Stimulated activated CD8-positive, alpha-beta memory T cell treated with anti-CD3 and anti-CD28 coated beads, Interleukin-15, amount 100 ng/mL, for 48 hours (primary cell): ENCODE measurements around the gene GAGE1.
"Not testable (repeated sequence)": the region's sequence is repeated elsewhere in the genome, so short reads cannot be mapped to it uniquely, and the experiment has no call there.

Experiments used
- DNase-seq, 2 donors: peaks; one replicate each; pipeline ENCODE4 v3.0.0-alpha.2; 2020; ENCODE audit warnings: low read depth in 2 of 2

The GAGE1 gene

DNA sequence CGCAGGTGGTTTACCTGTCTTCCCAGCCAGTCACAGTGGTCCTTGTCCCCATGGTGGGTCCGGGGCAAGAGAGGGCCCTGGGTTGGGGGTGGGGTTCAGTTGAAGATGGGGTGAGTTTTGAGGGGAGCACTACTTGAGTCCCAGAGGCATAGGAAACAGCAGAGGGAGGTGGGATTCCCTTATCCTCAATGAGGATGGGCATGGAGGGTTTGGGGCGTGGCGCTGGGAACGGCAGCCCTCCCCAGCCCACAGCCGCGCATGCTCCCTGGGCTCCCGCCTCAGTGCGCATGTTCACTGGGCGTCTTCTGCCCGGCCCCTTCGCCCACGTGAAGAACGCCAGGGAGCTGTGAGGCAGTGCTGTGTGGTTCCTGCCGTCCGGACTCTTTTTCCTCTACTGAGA, at the start of gene GAGE1:
TSS of gene GAGE1 (plus strand) at position 301 of the 400 bp plus-strand sequence. CDS start 1,155 bp downstream, outside the sequence.
- DNase-seq, result not testable (repeated sequence)

DNA sequence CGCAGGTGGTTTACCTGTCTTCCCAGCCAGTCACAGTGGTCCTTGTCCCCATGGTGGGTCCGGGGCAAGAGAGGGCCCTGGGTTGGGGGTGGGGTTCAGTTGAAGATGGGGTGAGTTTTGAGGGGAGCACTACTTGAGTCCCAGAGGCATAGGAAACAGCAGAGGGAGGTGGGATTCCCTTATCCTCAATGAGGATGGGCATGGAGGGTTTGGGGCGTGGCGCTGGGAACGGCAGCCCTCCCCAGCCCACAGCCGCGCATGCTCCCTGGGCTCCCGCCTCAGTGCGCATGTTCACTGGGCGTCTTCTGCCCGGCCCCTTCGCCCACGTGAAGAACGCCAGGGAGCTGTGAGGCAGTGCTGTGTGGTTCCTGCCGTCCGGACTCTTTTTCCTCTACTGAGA, 47.8 kb upstream of the GAGE1 start, which contains the start of gene GAGE12E:
TSS of gene GAGE12E (plus strand) at position 301 of the 400 bp plus-strand sequence. CDS start 1,155 bp downstream, outside the sequence.
- not testable (repeated sequence) for DNase-seq

DNA sequence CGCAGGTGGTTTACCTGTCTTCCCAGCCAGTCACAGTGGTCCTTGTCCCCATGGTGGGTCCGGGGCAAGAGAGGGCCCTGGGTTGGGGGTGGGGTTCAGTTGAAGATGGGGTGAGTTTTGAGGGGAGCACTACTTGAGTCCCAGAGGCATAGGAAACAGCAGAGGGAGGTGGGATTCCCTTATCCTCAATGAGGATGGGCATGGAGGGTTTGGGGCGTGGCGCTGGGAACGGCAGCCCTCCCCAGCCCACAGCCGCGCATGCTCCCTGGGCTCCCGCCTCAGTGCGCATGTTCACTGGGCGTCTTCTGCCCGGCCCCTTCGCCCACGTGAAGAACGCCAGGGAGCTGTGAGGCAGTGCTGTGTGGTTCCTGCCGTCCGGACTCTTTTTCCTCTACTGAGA, 38.3 kb upstream of the GAGE1 start, which contains the start of gene GAGE12F:
TSS of gene GAGE12F (plus strand) at position 301 of the 400 bp plus-strand sequence. CDS start 1,155 bp downstream, outside the sequence.
- DNase-seq, result not testable (repeated sequence)

- not testable (repeated sequence) for DNase-seq
Observed at GRCh38 chrX:49568728-49569127, 30.1 kb upstream of the GAGE1 start.

DNA sequence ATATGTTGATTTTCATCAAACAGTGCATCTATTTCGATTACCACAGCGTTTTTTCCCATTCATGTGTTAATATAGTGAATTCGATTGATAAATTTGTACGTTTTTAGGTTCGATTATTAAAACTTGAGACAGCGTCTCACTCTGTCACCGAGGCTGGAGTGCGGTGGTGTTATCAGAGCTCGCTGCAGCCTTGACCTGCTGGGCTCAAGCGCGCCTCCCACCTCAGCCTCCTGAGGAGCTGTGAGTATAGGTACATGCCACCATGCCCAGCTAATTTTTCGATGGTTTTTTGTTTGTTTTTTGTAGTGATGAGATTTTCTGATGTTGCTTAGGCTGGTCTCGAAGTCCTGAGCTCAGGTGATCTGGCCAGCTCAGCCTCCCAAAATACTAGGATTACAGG, 29.7 kb upstream of the GAGE1 start:
- DNase-seq, result not testable (repeated sequence)

DNA sequence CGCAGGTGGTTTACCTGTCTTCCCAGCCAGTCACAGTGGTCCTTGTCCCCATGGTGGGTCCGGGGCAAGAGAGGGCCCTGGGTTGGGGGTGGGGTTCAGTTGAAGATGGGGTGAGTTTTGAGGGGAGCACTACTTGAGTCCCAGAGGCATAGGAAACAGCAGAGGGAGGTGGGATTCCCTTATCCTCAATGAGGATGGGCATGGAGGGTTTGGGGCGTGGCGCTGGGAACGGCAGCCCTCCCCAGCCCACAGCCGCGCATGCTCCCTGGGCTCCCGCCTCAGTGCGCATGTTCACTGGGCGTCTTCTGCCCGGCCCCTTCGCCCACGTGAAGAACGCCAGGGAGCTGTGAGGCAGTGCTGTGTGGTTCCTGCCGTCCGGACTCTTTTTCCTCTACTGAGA, 28.7 kb upstream of the GAGE1 start, which contains the start of gene GAGE12G:
TSS of gene GAGE12G (plus strand) at position 301 of the 400 bp plus-strand sequence. CDS start 1,155 bp downstream, outside the sequence.
- DNase-seq, result not testable (repeated sequence)

GRCh38 chrX:49579649-49580048, 19.2 kb upstream of the GAGE1 start, which contains the start of gene GAGE12H:
Gene GAGE12H (plus strand): TSS chrX:49579949. CDS start chrX:49581104, 1,155 bp downstream.
- DNase-seq, result not testable (repeated sequence)

DNA sequence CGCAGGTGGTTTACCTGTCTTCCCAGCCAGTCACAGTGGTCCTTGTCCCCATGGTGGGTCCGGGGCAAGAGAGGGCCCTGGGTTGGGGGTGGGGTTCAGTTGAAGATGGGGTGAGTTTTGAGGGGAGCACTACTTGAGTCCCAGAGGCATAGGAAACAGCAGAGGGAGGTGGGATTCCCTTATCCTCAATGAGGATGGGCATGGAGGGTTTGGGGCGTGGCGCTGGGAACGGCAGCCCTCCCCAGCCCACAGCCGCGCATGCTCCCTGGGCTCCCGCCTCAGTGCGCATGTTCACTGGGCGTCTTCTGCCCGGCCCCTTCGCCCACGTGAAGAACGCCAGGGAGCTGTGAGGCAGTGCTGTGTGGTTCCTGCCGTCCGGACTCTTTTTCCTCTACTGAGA, 9.6 kb upstream of the GAGE1 start, which contains the start of gene GAGE2A:
TSS of gene GAGE2A (plus strand) at position 301 of the 400 bp plus-strand sequence. CDS start 1,155 bp downstream, outside the sequence.
- DNase-seq, result not testable (repeated sequence)

DNA sequence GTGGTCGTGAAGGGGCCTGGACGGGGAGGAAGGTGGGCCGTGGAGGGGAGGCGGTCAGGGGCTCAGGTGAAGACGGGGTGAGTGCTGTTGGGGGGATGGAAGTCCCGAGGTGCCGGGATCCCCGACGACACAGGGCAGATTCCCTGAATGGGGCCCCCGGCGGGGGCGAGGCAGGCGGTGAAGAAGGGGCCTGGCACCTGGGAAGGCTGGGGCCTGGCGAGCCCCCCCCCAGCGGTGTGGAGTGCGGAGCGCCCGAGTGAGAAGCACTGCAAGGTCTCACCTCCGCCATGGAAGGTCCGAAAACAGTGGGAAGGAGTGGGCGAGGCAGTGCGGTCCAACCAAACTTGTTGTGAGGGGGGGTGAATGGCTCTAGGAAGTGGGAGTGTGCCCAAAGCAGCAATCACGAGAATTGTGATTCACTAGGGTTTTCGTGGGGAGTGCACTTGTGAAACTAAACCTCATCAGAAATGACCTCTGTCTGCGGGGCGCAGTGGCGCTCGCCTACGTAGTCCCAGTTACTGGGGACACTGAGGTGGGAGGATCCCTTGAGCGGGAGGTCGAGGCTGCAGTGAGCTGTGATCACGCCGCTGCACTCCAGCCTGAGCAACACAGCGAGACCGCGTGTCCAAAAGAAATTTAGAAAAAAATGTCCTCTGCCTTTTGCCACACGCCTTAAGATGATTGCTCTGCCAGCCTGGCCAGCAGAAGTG, 8.9 kb upstream of the GAGE1 start:
- DNase-seq, result peak in 1 of 2 donors; percentile 2

DNA sequence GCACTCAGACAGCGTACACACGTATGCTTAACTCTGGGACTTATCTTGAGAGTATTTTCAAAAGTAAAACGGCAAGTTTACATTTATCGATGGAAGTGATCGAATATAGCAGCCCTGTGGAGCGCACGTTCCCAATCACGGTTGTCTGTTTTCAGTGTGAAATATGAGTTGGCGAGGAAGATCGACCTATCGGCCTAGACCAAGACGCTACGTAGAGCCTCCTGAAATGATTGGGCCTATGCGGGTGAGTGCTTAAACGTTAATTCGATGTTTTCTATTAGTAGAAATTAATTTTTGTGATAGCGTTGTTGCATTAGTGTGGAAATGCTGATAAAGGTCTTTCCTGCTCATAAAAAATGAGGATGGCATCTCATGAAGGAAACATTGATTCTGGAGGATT, 8.3 kb upstream of the GAGE1 start:
- DNase-seq, result not testable (repeated sequence)

GRCh38 chrX:49610718-49611310, 12.0 kb downstream of the GAGE1 start:
- no peak for DNase-seq

GRCh38 chrX:49618574-49618973, 19.8 kb downstream of the GAGE1 start:
- no peak for DNase-seq

- no peak for DNase-seq
Observed at GRCh38 chrX:49627086-49627777, 28.4 kb downstream of the GAGE1 start.

- no peak for DNase-seq
Observed at GRCh38 chrX:49644991-49645637, 46.3 kb downstream of the GAGE1 start.

GRCh38 chrX:49656533-49656932, 57.7 kb downstream of the GAGE1 start:
- no peak for DNase-seq
